ENCODE measurements around the gene PDCD4. TPM values are rescaled to one million over a fixed set of nuclear protein-coding genes. Genes with fewer than 3 reads are reported as not detected.

Gene PDCD4
- total and polyA plus RNA-seq, 2 of the 4 experiments (the other 2 are of a cell fraction) = 10.9 to 49.7 TPM

DNA sequence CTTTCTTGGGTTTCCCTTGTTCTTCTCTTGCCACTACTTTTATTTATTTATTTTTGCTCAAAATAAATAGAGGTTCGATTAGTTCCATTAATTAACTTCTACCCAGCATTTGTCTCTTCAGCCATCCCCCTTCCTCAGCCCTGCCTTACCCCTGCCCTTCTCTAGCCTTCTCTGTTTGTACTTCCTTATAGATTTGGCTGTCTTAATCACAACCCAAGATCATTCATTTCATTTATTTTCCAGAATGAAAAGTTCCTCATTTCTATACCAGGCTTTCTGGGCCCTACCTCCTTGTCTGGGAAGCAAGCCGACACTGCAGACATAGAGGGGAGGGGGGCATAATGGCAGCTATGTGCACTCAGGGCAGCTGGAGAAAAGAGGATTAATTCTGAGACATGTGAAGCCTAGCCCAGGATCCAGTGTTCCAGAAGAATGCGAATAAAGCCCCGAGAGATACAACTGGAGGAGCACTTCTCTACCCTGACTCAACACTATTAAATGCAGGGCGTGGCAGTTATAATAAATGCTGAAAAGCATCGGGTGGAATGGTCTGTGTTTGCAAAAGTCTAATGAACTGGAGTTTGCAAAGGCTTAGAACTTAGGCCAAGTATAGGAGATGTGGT lies 6.4 kb upstream of the PDCD4 start:
- Histone ChIP-seq H3K56ac (ENCODE audit: extremely low read depth, insufficient read depth, low read length) (no peak overlapping the region), H3K4me3 (ENCODE audit: insufficient read depth, low read depth, low read length) (no peak overlapping the region), H3K18ac (ENCODE audit: low read depth, low read length) (peak overlapping the region; percentile 31), H4K5ac (ENCODE audit: low read depth, low read length) (peak overlapping the region; percentile 38), H3K4me1 (ENCODE audit: control insufficient read depth, insufficient read depth, low read length) (peaks cover 12% of the 10 kb centered on the region), H2AK5ac (ENCODE audit: low read depth, low read length) (no peak overlapping the region), H2BK20ac (ENCODE audit: low read depth, low read length) (0 out of 2 replicates have a peak overlapping the region, but pooled peaks have one; percentile 32), H4K91ac (ENCODE audit: insufficient read depth, low read depth, low read length) (peak overlapping the region; percentile 61), H4K20me1 (ENCODE audit: insufficient read depth, low read length) (no peaks in the 10 kb centered on the region), H3K79me1 (ENCODE audit: low read depth in 1 of 2, low read length in 2 of 2) (no peaks in the 10 kb centered on the region), H2AFZ (replicated peaks; ENCODE audit: low read length, poor library complexity) (peak overlapping the region; percentile 82), H3K9me3 (ENCODE audit: control insufficient read depth, insufficient read depth, low read length) (no peaks in the 10 kb centered on the region), H2AK9ac (replicated peaks; ENCODE audit: low read depth, low read length, poor library complexity) (peak overlapping the region; percentile 57), H3K27ac (ENCODE audit: insufficient read depth, low read length) (peak overlapping the region; percentile 61; the same call in 1 of the 2 replicates), H2BK5ac (ENCODE audit: low read depth, low read length, poor library complexity, severe bottlenecking) (no peak overlapping the region), H3K27me3 (ENCODE audit: control insufficient read depth, insufficient read depth, low read length) (no peaks in the 10 kb centered on the region), H3K4me2 (ENCODE audit: low read depth, low read length) (peak overlapping the region; percentile 37; the same call in 1 of the 2 replicates), H3K14ac (replicated peaks; ENCODE audit: low read depth, low read length) (peak overlapping the region; percentile 69), H2BK120ac (ENCODE audit: low read depth, low read length) (peak overlapping the region; percentile 77), H3K36me3 (ENCODE audit: control insufficient read depth, insufficient read depth, low read length) (no peaks in the 10 kb centered on the region), H2BK15ac (ENCODE audit: low read depth, low read length) (peak overlapping the region; percentile 65; the same call in 1 of the 3 replicates), H3K9ac (ENCODE audit: low read depth, low read length) (peak overlapping the region; percentile 13; the same call in 1 of the 2 replicates), H3K4ac (ENCODE audit: low read depth, low read length) (peak overlapping the region; percentile 73), H3K23ac (ENCODE audit: low read depth, low read length) (no peak overlapping the region), H4K8ac (ENCODE audit: low read depth in 2 of 2, low read length in 2 of 2) (peak overlapping the region; percentile 24 to 79; a peak in 3 of 4 replicates), H3K9me1 (ENCODE audit: insufficient read depth, low read length) (peaks cover 7% of the 10 kb centered on the region; the same call in 1 of the 2 replicates)
- CTCF ChIA-PET = no interaction called here
- POLR2A ChIA-PET (ENCODE audit: unreplicated experiment) = no interaction called here
- peak; percentile 27 for DNase-seq
- in situ Hi-C loops (cut with MboI; ENCODE audit: low sequenced_read_pairs) (no loop called here), dilution Hi-C loops (cut with HindIII; ENCODE audit: low sequenced_read_pairs, unreplicated experiment) (no loop called here), intact Hi-C loops (cut with micrococcal nuclease) (no loop called here)
- ATAC-seq (ENCODE audit: low read depth) = peak; percentile 80
- no TSS peak for BruUV-seq (replicated peaks)
- TF ChIP-seq, protein P1, sequence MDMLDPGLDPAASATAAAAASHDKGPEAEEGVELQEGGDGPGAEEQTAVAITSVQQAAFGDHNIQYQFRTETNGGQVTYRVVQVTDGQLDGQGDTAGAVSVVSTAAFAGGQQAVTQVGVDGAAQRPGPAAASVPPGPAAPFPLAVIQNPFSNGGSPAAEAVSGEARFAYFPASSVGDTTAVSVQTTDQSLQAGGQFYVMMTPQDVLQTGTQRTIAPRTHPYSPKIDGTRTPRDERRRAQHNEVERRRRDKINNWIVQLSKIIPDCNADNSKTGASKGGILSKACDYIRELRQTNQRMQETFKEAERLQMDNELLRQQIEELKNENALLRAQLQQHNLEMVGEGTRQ (IDR thresholded peaks at IDR 0.05; ENCODE audit: low read depth, low read length) = no peak
- TF ChIP-seq CHD1 (IDR thresholded peaks at IDR 0.05; ENCODE audit: low read depth, low read length) (no peak), POLR2A (IDR thresholded peaks at IDR 0.05; ENCODE audit: low read depth, low read length) (no peak), ELK1 (IDR thresholded peaks at IDR 0.05; ENCODE audit: borderline replicate concordance, low read depth, low read length) (no peak)
- no CpG with 5 or more reads among the region's 6 CpGs for WGBS, 2 experiments (ENCODE audit: extremely low coverage in 2 of 2, insufficient read length in 1 of 2)

All from IMR-90 (cell line).